ENCODE data around the gene ATG10.
"Not testable (repeated sequence)": the region's sequence is repeated elsewhere in the genome, so short reads cannot be mapped to it uniquely, and the experiment has no call there.

The ATG10 gene

GRCh38 chr5:82104872-82105271 lies 133.0 kb downstream of the ATG10 start:
- Mint-ChIP-seq H3K27me3 (no peaks in the 10 kb centered on the region), H3K4me3 (no peak overlapping the region), H3K36me3 (peaks cover 2% of the 10 kb centered on the region), H3K4me1 (peaks cover 4% of the 10 kb centered on the region), H3K9me3 (no peaks in the 10 kb centered on the region), H3K27ac (no peak overlapping the region)
- DNase-seq (ENCODE audit: low spot score in 2 of 2), result no peak
- ATAC-seq (ENCODE audit: low read depth), result no peak

GRCh38 chr5:82105457-82105856 lies 133.6 kb downstream of the ATG10 start:
- DNase-seq (ENCODE audit: low spot score in 2 of 2), result no peak
- H3K36me3 Mint-ChIP-seq, result peaks cover 2% of the 10 kb centered on the region
- no peak overlapping the region for H3K4me3 Mint-ChIP-seq
- H3K27ac Mint-ChIP-seq, result no peak overlapping the region
- peaks cover 4% of the 10 kb centered on the region for H3K4me1 Mint-ChIP-seq
- H3K27me3 Mint-ChIP-seq, result no peaks in the 10 kb centered on the region
- H3K9me3 Mint-ChIP-seq, result no peaks in the 10 kb centered on the region
- ATAC-seq (ENCODE audit: low read depth), result no peak

- ATAC-seq (ENCODE audit: low read depth) (no peak), DNase-seq (ENCODE audit: low spot score in 2 of 2) (no peak)
- H3K4me3 Mint-ChIP-seq, result no peak overlapping the region
These were observed 134.4 kb downstream of the ATG10 start for GRCh38 chr5:82106207-82106606.

GRCh38 chr5:82106756-82107155 lies 134.9 kb downstream of the ATG10 start:
- H3K27ac Mint-ChIP-seq, result no peak overlapping the region
- H3K36me3 Mint-ChIP-seq, result no peaks in the 10 kb centered on the region
- no peaks in the 10 kb centered on the region for H3K27me3 Mint-ChIP-seq
- no peaks in the 10 kb centered on the region for H3K9me3 Mint-ChIP-seq
- H3K4me3 Mint-ChIP-seq, result no peak overlapping the region
- ATAC-seq (ENCODE audit: low read depth), result no peak
- no peak for DNase-seq (ENCODE audit: low spot score in 2 of 2)
- H3K4me1 Mint-ChIP-seq, result peaks cover 2% of the 10 kb centered on the region

More at GRCh38 chr5:82106207-82106606, 134.4 kb downstream of the ATG10 start:
- Mint-ChIP-seq H3K9me3 (no peaks in the 10 kb centered on the region), H3K36me3 (no peaks in the 10 kb centered on the region), H3K27ac (no peak overlapping the region), H3K4me1 (peaks cover 2% of the 10 kb centered on the region), H3K27me3 (no peaks in the 10 kb centered on the region)

GRCh38 chr5:82107267-82107666 lies 135.4 kb downstream of the ATG10 start:
- no peaks in the 10 kb centered on the region for H3K27me3 Mint-ChIP-seq
- no peaks in the 10 kb centered on the region for H3K36me3 Mint-ChIP-seq
- H3K4me1 Mint-ChIP-seq, result peaks cover 2% of the 10 kb centered on the region
- H3K9me3 Mint-ChIP-seq, result no peaks in the 10 kb centered on the region
- ATAC-seq (ENCODE audit: low read depth), result no peak
- H3K4me3 Mint-ChIP-seq, result no peak overlapping the region
- no peak for DNase-seq (ENCODE audit: low spot score in 2 of 2)
- no peak overlapping the region for H3K27ac Mint-ChIP-seq

- ATAC-seq (ENCODE audit: low read depth) (no peak), DNase-seq (ENCODE audit: low spot score in 2 of 2) (no peak)
- H3K9me3 Mint-ChIP-seq, result no peaks in the 10 kb centered on the region
- no peaks in the 10 kb centered on the region for H3K36me3 Mint-ChIP-seq
- no peak overlapping the region for H3K4me3 Mint-ChIP-seq
- peaks cover 2% of the 10 kb centered on the region for H3K4me1 Mint-ChIP-seq
- H3K27me3 Mint-ChIP-seq, result no peaks in the 10 kb centered on the region
- H3K27ac Mint-ChIP-seq, result no peak overlapping the region
These were observed 137.2 kb downstream of the ATG10 start for GRCh38 chr5:82109013-82109412.

- ATAC-seq (ENCODE audit: low read depth), result not testable (repeated sequence)
These were observed 138.1 kb downstream of the ATG10 start for GRCh38 chr5:82109915-82110314.

GRCh38 chr5:82111191-82111590 lies 139.4 kb downstream of the ATG10 start:
- H3K4me3 Mint-ChIP-seq, result no peak overlapping the region
- no peaks in the 10 kb centered on the region for H3K36me3 Mint-ChIP-seq
- H3K9me3 Mint-ChIP-seq, result no peaks in the 10 kb centered on the region
- peaks cover 2% of the 10 kb centered on the region for H3K4me1 Mint-ChIP-seq
- ATAC-seq (ENCODE audit: low read depth), result no peak
- no peak for DNase-seq (ENCODE audit: low spot score in 2 of 2)
- H3K27ac Mint-ChIP-seq, result no peak overlapping the region
- H3K27me3 Mint-ChIP-seq, result no peaks in the 10 kb centered on the region

More at GRCh38 chr5:82109915-82110314, 138.1 kb downstream of the ATG10 start:
- H3K4me3 Mint-ChIP-seq; H3K4me1 Mint-ChIP-seq; H3K27me3 Mint-ChIP-seq; H3K27ac Mint-ChIP-seq; DNase-seq (ENCODE audit: low spot score in 2 of 2); H3K36me3 Mint-ChIP-seq; H3K9me3 Mint-ChIP-seq: not testable (repeated sequence)

- H3K27me3 Mint-ChIP-seq, result no peaks in the 10 kb centered on the region
- no peak for ATAC-seq (ENCODE audit: low read depth)
- H3K9me3 Mint-ChIP-seq, result no peaks in the 10 kb centered on the region
- no peaks in the 10 kb centered on the region for H3K4me1 Mint-ChIP-seq
- H3K4me3 Mint-ChIP-seq, result no peak overlapping the region
- no peak for DNase-seq (ENCODE audit: low spot score in 2 of 2)
- no peak overlapping the region for H3K27ac Mint-ChIP-seq
- peaks cover 3% of the 10 kb centered on the region for H3K36me3 Mint-ChIP-seq
These were observed 144.0 kb downstream of the ATG10 start for GRCh38 chr5:82115858-82116257.

GRCh38 chr5:82119889-82120288 lies 148.1 kb downstream of the ATG10 start:
- no peaks in the 10 kb centered on the region for H3K4me1 Mint-ChIP-seq
- no peaks in the 10 kb centered on the region for H3K27me3 Mint-ChIP-seq
- H3K36me3 Mint-ChIP-seq, result peaks cover 13% of the 10 kb centered on the region
- no peak for DNase-seq (ENCODE audit: low spot score in 2 of 2)
- ATAC-seq (ENCODE audit: low read depth), result no peak
- peaks cover 7% of the 10 kb centered on the region for H3K9me3 Mint-ChIP-seq
- no peak overlapping the region for H3K27ac Mint-ChIP-seq
- no peak overlapping the region for H3K4me3 Mint-ChIP-seq

GRCh38 chr5:82129723-82130285 lies 158.0 kb downstream of the ATG10 start:
- no peak for ATAC-seq (ENCODE audit: low read depth)
- H3K27me3 Mint-ChIP-seq, result no peaks in the 10 kb centered on the region

GRCh38 chr5:82130602-82131001 lies 158.8 kb downstream of the ATG10 start:
- Mint-ChIP-seq H3K36me3 (peaks cover 31% of the 10 kb centered on the region), H3K27ac (no peak overlapping the region), H3K4me3 (no peak overlapping the region), H3K9me3 (peaks cover 23% of the 10 kb centered on the region), H3K27me3 (no peaks in the 10 kb centered on the region), H3K4me1 (no peaks in the 10 kb centered on the region)
- ATAC-seq (ENCODE audit: low read depth) (no peak), DNase-seq (ENCODE audit: low spot score in 2 of 2) (no peak)

More at GRCh38 chr5:82129723-82130285, 158.0 kb downstream of the ATG10 start:
- DNase-seq (ENCODE audit: low spot score in 2 of 2), result no peak
- Mint-ChIP-seq H3K27ac (no peak overlapping the region), H3K9me3 (peaks cover 18% of the 10 kb centered on the region), H3K4me1 (no peaks in the 10 kb centered on the region), H3K4me3 (no peak overlapping the region), H3K36me3 (peaks cover 25% of the 10 kb centered on the region)

GRCh38 chr5:82137205-82137604 lies 165.4 kb downstream of the ATG10 start:
- no peak overlapping the region for H3K27ac Mint-ChIP-seq

GRCh38 chr5:82139837-82140236 lies 168.0 kb downstream of the ATG10 start:
- H3K4me3 Mint-ChIP-seq; ATAC-seq (ENCODE audit: low read depth); H3K27me3 Mint-ChIP-seq; H3K27ac Mint-ChIP-seq; H3K4me1 Mint-ChIP-seq; DNase-seq (ENCODE audit: low spot score in 2 of 2): not testable (repeated sequence)
- peaks cover 16% of the 10 kb centered on the region for H3K36me3 Mint-ChIP-seq
- peaks cover 22% of the 10 kb centered on the region for H3K9me3 Mint-ChIP-seq

More at GRCh38 chr5:82137205-82137604, 165.4 kb downstream of the ATG10 start:
- H3K27me3 Mint-ChIP-seq, result no peaks in the 10 kb centered on the region
- DNase-seq (ENCODE audit: low spot score in 2 of 2), result no peak
- H3K4me3 Mint-ChIP-seq, result no peak overlapping the region
- H3K36me3 Mint-ChIP-seq, result peaks cover 21% of the 10 kb centered on the region
- H3K9me3 Mint-ChIP-seq, result peaks cover 24% of the 10 kb centered on the region
- no peak for ATAC-seq (ENCODE audit: low read depth)
- no peaks in the 10 kb centered on the region for H3K4me1 Mint-ChIP-seq

GRCh38 chr5:82142217-82142841 lies 170.5 kb downstream of the ATG10 start:
- Mint-ChIP-seq H3K27me3 (no peaks in the 10 kb centered on the region), H3K4me3 (no peak overlapping the region), H3K36me3 (peaks cover under 1% of the 10 kb centered on the region), H3K27ac (no peak overlapping the region), H3K4me1 (no peaks in the 10 kb centered on the region), H3K9me3 (peaks cover 4% of the 10 kb centered on the region)
- no peak for ATAC-seq (ENCODE audit: low read depth)
- no peak for DNase-seq (ENCODE audit: low spot score in 2 of 2)

Measured in memory B cell (primary cell).